ENCODE measurements around the gene SMPD3. TPM values are rescaled to one million over a fixed set of nuclear protein-coding genes. Genes with fewer than 3 reads are reported as not detected.

Gene SMPD3
- total and polyA plus RNA-seq, 5 donors from 2014 or later, result 7.1 to 20.3 (median 18.1) TPM

GRCh38 chr16:68490829-68491575, 42.7 kb upstream of the SMPD3 start:
- Histone ChIP-seq H3K9me3 (ENCODE audit: control insufficient read depth in 2 of 2, low read length in 2 of 2) (no peaks in the 10 kb centered on the region), H3K4me3 (ENCODE audit: low read depth, low read length) (no peak overlapping the region), H3K4me1 (ENCODE audit: control insufficient read depth, insufficient read depth, low read length, poor library complexity, severe bottlenecking) (no peaks in the 10 kb centered on the region), H3K27me3 (ENCODE audit: control insufficient read depth, insufficient read depth, low read length) (no peaks in the 10 kb centered on the region), H3K36me3 (ENCODE audit: control insufficient read depth, insufficient read depth, low read length) (no peaks in the 10 kb centered on the region), H3K27ac (ENCODE audit: insufficient read depth, low read length, poor library complexity, severe bottlenecking) (no peak overlapping the region)
- H3K4me1 Mint-ChIP-seq, result peaks cover 0 to 6% (median 2%) of the 10 kb centered on the region in 4 donors
- H3K27me3 Mint-ChIP-seq, result peaks cover 5% of the 10 kb centered on the region
- no peak for DNase-seq
- H3K9me3 Mint-ChIP-seq, result no peaks in the 10 kb centered on the region
- no peak overlapping the region for H3K4me3 Mint-ChIP-seq
- H3K36me3 Mint-ChIP-seq, result no peaks in the 10 kb centered on the region
- no peak for ATAC-seq (ENCODE audit: low read depth in 2 of 2)
- H3K27ac Mint-ChIP-seq, result no peak overlapping the region

GRCh38 chr16:68490358-68490757, 42.0 kb upstream of the SMPD3 start:
- Mint-ChIP-seq H3K36me3 (no peaks in the 10 kb centered on the region), H3K27ac (no peak overlapping the region), H3K27me3 (peaks cover 4% of the 10 kb centered on the region), H3K4me3 (no peak overlapping the region), H3K9me3 (no peaks in the 10 kb centered on the region), H3K4me1 (peaks cover 0 to 6% (median 2%) of the 10 kb centered on the region in 4 donors)
- no peaks in the 10 kb centered on the region for H3K27me3 ChIP-seq (ENCODE audit: control insufficient read depth, insufficient read depth, low read length)
- H3K27ac ChIP-seq (ENCODE audit: insufficient read depth, low read length, poor library complexity, severe bottlenecking), result no peak overlapping the region
- no peak overlapping the region for H3K4me3 ChIP-seq (ENCODE audit: low read depth, low read length)
- ATAC-seq (ENCODE audit: low read depth in 2 of 2) (no peak), DNase-seq (no peak)
- no peaks in the 10 kb centered on the region for H3K9me3 ChIP-seq (ENCODE audit: control insufficient read depth in 2 of 2, low read length in 2 of 2)
- no peaks in the 10 kb centered on the region for H3K4me1 ChIP-seq (ENCODE audit: control insufficient read depth, insufficient read depth, low read length, poor library complexity, severe bottlenecking)
- H3K36me3 ChIP-seq (ENCODE audit: control insufficient read depth, insufficient read depth, low read length), result no peaks in the 10 kb centered on the region

- peaks cover 0 to 6% (median 2%) of the 10 kb centered on the region in 4 donors for H3K4me1 Mint-ChIP-seq
- Histone ChIP-seq H3K4me3 (ENCODE audit: low read depth, low read length) (no peak overlapping the region), H3K9me3 (ENCODE audit: control insufficient read depth in 2 of 2, low read length in 2 of 2) (no peaks in the 10 kb centered on the region), H3K4me1 (ENCODE audit: control insufficient read depth, insufficient read depth, low read length, poor library complexity, severe bottlenecking) (no peaks in the 10 kb centered on the region), H3K27ac (ENCODE audit: insufficient read depth, low read length, poor library complexity, severe bottlenecking) (no peak overlapping the region), H3K27me3 (ENCODE audit: control insufficient read depth, insufficient read depth, low read length) (no peaks in the 10 kb centered on the region), H3K36me3 (ENCODE audit: control insufficient read depth, insufficient read depth, low read length) (no peaks in the 10 kb centered on the region)
- no peak overlapping the region for H3K4me3 Mint-ChIP-seq
- ATAC-seq (ENCODE audit: low read depth in 2 of 2) (no peak), DNase-seq (no peak)
- peaks cover 0 to 3% (median 0%) of the 10 kb centered on the region in 7 donors for H3K9me3 Mint-ChIP-seq
- H3K36me3 Mint-ChIP-seq, result peaks cover 3% of the 10 kb centered on the region
- no peak overlapping the region for H3K27ac Mint-ChIP-seq
- H3K27me3 Mint-ChIP-seq, result no peaks in the 10 kb centered on the region
Observed at GRCh38 chr16:68488554-68488953, 40.2 kb upstream of the SMPD3 start.

GRCh38 chr16:68487669-68488068, 39.4 kb upstream of the SMPD3 start:
- no peaks in the 10 kb centered on the region for H3K4me1 ChIP-seq (ENCODE audit: control insufficient read depth, insufficient read depth, low read length, poor library complexity, severe bottlenecking)
- H3K9me3 Mint-ChIP-seq, result peaks cover 0 to 3% (median 0%) of the 10 kb centered on the region in 7 donors
- H3K27me3 ChIP-seq (ENCODE audit: control insufficient read depth, insufficient read depth, low read length), result no peaks in the 10 kb centered on the region
- no peak overlapping the region for H3K27ac Mint-ChIP-seq
- no peaks in the 10 kb centered on the region for H3K9me3 ChIP-seq (ENCODE audit: control insufficient read depth in 2 of 2, low read length in 2 of 2)
- H3K4me1 Mint-ChIP-seq, result peaks cover 0 to 6% (median 2%) of the 10 kb centered on the region in 4 donors
- ATAC-seq (ENCODE audit: low read depth in 2 of 2), result no peak
- no peak overlapping the region for H3K4me3 ChIP-seq (ENCODE audit: low read depth, low read length)
- H3K27ac ChIP-seq (ENCODE audit: insufficient read depth, low read length, poor library complexity, severe bottlenecking), result no peak overlapping the region
- H3K36me3 ChIP-seq (ENCODE audit: control insufficient read depth, insufficient read depth, low read length), result no peaks in the 10 kb centered on the region
- peaks cover 3% of the 10 kb centered on the region for H3K36me3 Mint-ChIP-seq
- no peak for DNase-seq
- H3K4me3 Mint-ChIP-seq, result no peak overlapping the region
- H3K27me3 Mint-ChIP-seq, result no peaks in the 10 kb centered on the region

DNA sequence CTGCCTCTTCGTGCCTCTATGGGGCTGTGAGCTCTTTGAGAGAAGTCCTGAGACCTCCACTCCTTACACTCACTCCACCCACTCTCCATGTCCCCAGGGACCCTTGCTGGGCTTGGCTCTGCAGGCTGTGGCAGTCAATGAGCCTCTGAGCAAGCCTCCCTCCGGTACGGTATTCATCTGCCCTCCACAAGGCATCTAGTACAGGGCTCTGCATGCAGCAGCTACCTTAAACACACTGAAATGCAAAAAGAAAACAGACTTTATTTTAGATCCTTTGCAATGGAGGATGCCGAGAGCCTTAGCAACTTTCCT, 38.9 kb upstream of the SMPD3 start:
- ATAC-seq (ENCODE audit: low read depth in 2 of 2), result no peak
- H3K27ac Mint-ChIP-seq, result no peak overlapping the region
- H3K27ac ChIP-seq (ENCODE audit: insufficient read depth, low read length, poor library complexity, severe bottlenecking), result no peak overlapping the region

GRCh38 chr16:68486502-68487202, 38.3 kb upstream of the SMPD3 start:
- peaks cover 0 to 3% (median 0%) of the 10 kb centered on the region in 7 donors for H3K9me3 Mint-ChIP-seq
- ATAC-seq (ENCODE audit: low read depth in 2 of 2), result no peak
- no peak for DNase-seq
- no peaks in the 10 kb centered on the region for H3K9me3 ChIP-seq (ENCODE audit: control insufficient read depth in 2 of 2, low read length in 2 of 2)
- H3K36me3 ChIP-seq (ENCODE audit: control insufficient read depth, insufficient read depth, low read length), result no peaks in the 10 kb centered on the region
- no peak overlapping the region for H3K4me3 ChIP-seq (ENCODE audit: low read depth, low read length)
- no peaks in the 10 kb centered on the region for H3K4me1 ChIP-seq (ENCODE audit: control insufficient read depth, insufficient read depth, low read length, poor library complexity, severe bottlenecking)
- no peak overlapping the region for H3K4me3 Mint-ChIP-seq
- H3K27ac ChIP-seq (ENCODE audit: insufficient read depth, low read length, poor library complexity, severe bottlenecking), result no peak overlapping the region
- H3K27me3 Mint-ChIP-seq, result no peaks in the 10 kb centered on the region
- H3K4me1 Mint-ChIP-seq, result peaks cover 0 to 6% (median 2%) of the 10 kb centered on the region in 4 donors
- no peak overlapping the region for H3K27ac Mint-ChIP-seq
- H3K36me3 Mint-ChIP-seq, result peaks cover 3% of the 10 kb centered on the region
- no peaks in the 10 kb centered on the region for H3K27me3 ChIP-seq (ENCODE audit: control insufficient read depth, insufficient read depth, low read length)

More for the DNA sequence above, 38.9 kb upstream of the SMPD3 start:
- Mint-ChIP-seq H3K36me3 (peaks cover 3% of the 10 kb centered on the region), H3K9me3 (peaks cover 0 to 3% (median 0%) of the 10 kb centered on the region in 7 donors), H3K27me3 (no peaks in the 10 kb centered on the region), H3K4me3 (no peak overlapping the region), H3K4me1 (peaks cover 0 to 6% (median 2%) of the 10 kb centered on the region in 4 donors)
- no peaks in the 10 kb centered on the region for H3K27me3 ChIP-seq (ENCODE audit: control insufficient read depth, insufficient read depth, low read length)
- no peaks in the 10 kb centered on the region for H3K9me3 ChIP-seq (ENCODE audit: control insufficient read depth in 2 of 2, low read length in 2 of 2)
- no peak for DNase-seq
- no peak overlapping the region for H3K4me3 ChIP-seq (ENCODE audit: low read depth, low read length)
- no peaks in the 10 kb centered on the region for H3K4me1 ChIP-seq (ENCODE audit: control insufficient read depth, insufficient read depth, low read length, poor library complexity, severe bottlenecking)
- H3K36me3 ChIP-seq (ENCODE audit: control insufficient read depth, insufficient read depth, low read length), result no peaks in the 10 kb centered on the region

DNA sequence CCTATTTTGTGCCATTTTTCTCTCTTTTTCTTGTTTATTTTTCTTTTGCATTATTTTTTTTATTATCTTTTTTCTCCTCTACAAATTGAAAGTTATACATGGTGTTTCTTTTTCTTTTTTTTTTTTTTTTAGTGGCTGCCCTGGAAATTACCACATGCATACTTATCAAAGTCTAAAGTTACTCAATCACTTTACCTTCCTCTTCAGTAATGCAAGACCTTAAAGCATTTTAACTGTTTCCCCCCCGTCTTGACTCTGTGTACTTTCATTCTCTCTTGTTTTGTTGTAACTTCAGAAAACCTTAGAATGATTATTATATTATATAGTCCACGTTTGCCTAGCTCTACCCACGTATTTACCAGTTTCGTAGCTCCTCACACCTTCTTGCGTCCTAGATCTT, 33.3 kb upstream of the SMPD3 start:
- no peak for DNase-seq
- ATAC-seq (ENCODE audit: low read depth in 2 of 2), result no peak
- Mint-ChIP-seq H3K9me3 (peaks cover 0 to 3% (median 0%) of the 10 kb centered on the region in 7 donors), H3K36me3 (peaks cover 3% of the 10 kb centered on the region), H3K4me1 (peaks cover 0 to 4% (median 0%) of the 10 kb centered on the region in 4 donors), H3K27me3 (no peaks in the 10 kb centered on the region), H3K4me3 (no peak overlapping the region), H3K27ac (no peak overlapping the region)
- Histone ChIP-seq H3K36me3 (ENCODE audit: control insufficient read depth, insufficient read depth, low read length) (no peaks in the 10 kb centered on the region), H3K4me3 (ENCODE audit: low read depth, low read length) (no peak overlapping the region), H3K27ac (ENCODE audit: insufficient read depth, low read length, poor library complexity, severe bottlenecking) (no peak overlapping the region), H3K27me3 (ENCODE audit: control insufficient read depth, insufficient read depth, low read length) (no peaks in the 10 kb centered on the region), H3K9me3 (ENCODE audit: control insufficient read depth in 2 of 2, low read length in 2 of 2) (no peaks in the 10 kb centered on the region), H3K4me1 (ENCODE audit: control insufficient read depth, insufficient read depth, low read length, poor library complexity, severe bottlenecking) (no peaks in the 10 kb centered on the region)

Measured in CD4-positive, CD25-positive, alpha-beta regulatory T cell (primary cell).